Measurements from ENCODE around the gene PPP2R5C.

PPP2R5C gene

GRCh38 chr14:101884089-101884933, 122.8 kb downstream of the PPP2R5C start:
- no peak for DNase-seq (ENCODE audit: low read depth in 2 of 2, low spot score in 1 of 2)

- no peak for DNase-seq (ENCODE audit: low read depth in 2 of 2, low spot score in 1 of 2)
Measured at GRCh38 chr14:101884934-101885576, 123.5 kb downstream of the PPP2R5C start.

GRCh38 chr14:101887219-101887618, 125.7 kb downstream of the PPP2R5C start:
- no peak for DNase-seq (ENCODE audit: low read depth in 2 of 2, low spot score in 1 of 2)

GRCh38 chr14:101888182-101888581, 126.7 kb downstream of the PPP2R5C start:
- DNase-seq (ENCODE audit: low read depth in 2 of 2, low spot score in 1 of 2), result no peak

- no peak for DNase-seq (ENCODE audit: low read depth in 2 of 2, low spot score in 1 of 2)
Measured at GRCh38 chr14:101889366-101889765, 127.9 kb downstream of the PPP2R5C start.

- no peak for DNase-seq (ENCODE audit: low read depth in 2 of 2, low spot score in 1 of 2)
Measured at GRCh38 chr14:101889898-101890297, 128.4 kb downstream of the PPP2R5C start.

GRCh38 chr14:101891471-101891870, 130.0 kb downstream of the PPP2R5C start:
- DNase-seq (ENCODE audit: low read depth in 2 of 2, low spot score in 1 of 2), result no peak

- no peak for DNase-seq (ENCODE audit: low read depth in 2 of 2, low spot score in 1 of 2)
Measured at GRCh38 chr14:101893759-101894158, 132.2 kb downstream of the PPP2R5C start.

GRCh38 chr14:101894365-101895081, 133.0 kb downstream of the PPP2R5C start:
- no peak for DNase-seq (ENCODE audit: low read depth in 2 of 2, low spot score in 1 of 2)

- DNase-seq (ENCODE audit: low read depth in 2 of 2, low spot score in 1 of 2), result no peak
Measured at GRCh38 chr14:101895256-101895655, 133.7 kb downstream of the PPP2R5C start.

- no peak for DNase-seq (ENCODE audit: low read depth in 2 of 2, low spot score in 1 of 2)
Measured at GRCh38 chr14:101897326-101897725, 135.8 kb downstream of the PPP2R5C start.

GRCh38 chr14:101898416-101898815, 136.9 kb downstream of the PPP2R5C start:
- no peak for DNase-seq (ENCODE audit: low read depth in 2 of 2, low spot score in 1 of 2)

- no peak for DNase-seq (ENCODE audit: low read depth in 2 of 2, low spot score in 1 of 2)
Measured at GRCh38 chr14:101899263-101899662, 137.8 kb downstream of the PPP2R5C start.

- no peak for DNase-seq (ENCODE audit: low read depth in 2 of 2, low spot score in 1 of 2)
Measured at GRCh38 chr14:101900253-101900652, 138.7 kb downstream of the PPP2R5C start.

- DNase-seq (ENCODE audit: low read depth in 2 of 2, low spot score in 1 of 2), result no peak
Measured at GRCh38 chr14:101903111-101903561, 141.6 kb downstream of the PPP2R5C start.

GRCh38 chr14:101905614-101906013, 144.1 kb downstream of the PPP2R5C start:
- DNase-seq (ENCODE audit: low read depth in 2 of 2, low spot score in 1 of 2), result no peak

GRCh38 chr14:101906645-101907044, 145.1 kb downstream of the PPP2R5C start:
- DNase-seq (ENCODE audit: low read depth in 2 of 2, low spot score in 1 of 2), result no peak

- DNase-seq (ENCODE audit: low read depth in 2 of 2, low spot score in 1 of 2), result no peak
Measured at GRCh38 chr14:101907619-101908018, 146.1 kb downstream of the PPP2R5C start.

GRCh38 chr14:101908795-101909194, 147.3 kb downstream of the PPP2R5C start:
- DNase-seq (ENCODE audit: low read depth in 2 of 2, low spot score in 1 of 2), result no peak

- no peak for DNase-seq (ENCODE audit: low read depth in 2 of 2, low spot score in 1 of 2)
Measured at GRCh38 chr14:101909371-101910096, 148.0 kb downstream of the PPP2R5C start.

- no peak for DNase-seq (ENCODE audit: low read depth in 2 of 2, low spot score in 1 of 2)
Measured at GRCh38 chr14:101912841-101913240, 151.3 kb downstream of the PPP2R5C start.
